ENCODE results near the gene SPRED2. TPM values are rescaled to one million over a fixed set of nuclear protein-coding genes. Genes with fewer than 3 reads are reported as not detected.

SPRED2 gene
- total RNA-seq, 1 donor from 2014 or later: 7.8 TPM

GRCh38 chr2:65466551-65466950, 34.2 kb upstream of the SPRED2 start:
- Histone ChIP-seq H3K9ac (ENCODE audit: low read depth in 1 of 3, low read length in 3 of 3) (no peak overlapping the region), H3K36me3 (ENCODE audit: control insufficient read depth in 3 of 3, insufficient read depth in 3 of 3, low read length in 3 of 3) (no peaks in the 10 kb centered on the region), H3K27ac (ENCODE audit: low read depth, low read length) (no peak overlapping the region), H3K4me1 (ENCODE audit: control insufficient read depth in 3 of 3, insufficient read depth in 3 of 3, low read length in 3 of 3) (peaks cover 0 to 3% (median 0%) of the 10 kb centered on the region in 3 donors), H3K27me3 (ENCODE audit: control insufficient read depth in 3 of 3, insufficient read depth in 3 of 3, low read length in 3 of 3) (no peaks in the 10 kb centered on the region), H3K9me3 (ENCODE audit: control insufficient read depth in 3 of 3, low read length in 3 of 3) (no peaks in the 10 kb centered on the region), H3K4me3 (ENCODE audit: low read length in 3 of 3) (no peak overlapping the region)

DNA sequence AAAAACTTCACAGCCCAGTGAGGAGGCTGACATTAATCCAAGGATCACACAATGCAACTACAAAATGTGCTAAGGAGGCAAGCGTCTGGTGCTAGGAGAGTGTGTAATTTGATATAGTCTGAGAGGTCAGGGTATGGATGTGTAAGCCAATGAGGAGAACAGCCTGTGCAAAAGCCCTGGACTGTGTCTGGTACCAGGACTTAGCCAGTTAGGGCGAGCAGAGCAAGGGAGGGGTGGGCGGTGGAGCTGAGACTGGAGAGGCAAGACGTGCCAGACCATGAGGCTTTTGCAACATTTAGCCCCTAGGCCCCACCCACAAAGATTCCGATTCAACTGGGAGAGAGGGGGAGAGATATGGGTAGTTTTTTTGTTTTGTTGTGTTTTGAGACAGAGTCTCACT, 33.5 kb upstream of the SPRED2 start:
- H3K27ac ChIP-seq (ENCODE audit: low read depth, low read length): no peak overlapping the region
- no peak overlapping the region for H3K9ac ChIP-seq (ENCODE audit: low read depth in 1 of 3, low read length in 3 of 3)
- no peak overlapping the region for H3K4me3 ChIP-seq (ENCODE audit: low read length in 3 of 3)

GRCh38 chr2:65465124-65465523, 32.7 kb upstream of the SPRED2 start:
- Histone ChIP-seq H3K27ac (ENCODE audit: low read depth, low read length) (no peak overlapping the region), H3K4me3 (ENCODE audit: low read length in 3 of 3) (no peak overlapping the region), H3K4me1 (ENCODE audit: control insufficient read depth in 3 of 3, insufficient read depth in 3 of 3, low read length in 3 of 3) (peaks cover 0 to 3% (median 0%) of the 10 kb centered on the region in 3 donors), H3K27me3 (ENCODE audit: control insufficient read depth in 3 of 3, insufficient read depth in 3 of 3, low read length in 3 of 3) (no peaks in the 10 kb centered on the region), H3K9me3 (ENCODE audit: control insufficient read depth in 3 of 3, low read length in 3 of 3) (no peaks in the 10 kb centered on the region), H3K36me3 (ENCODE audit: control insufficient read depth in 3 of 3, insufficient read depth in 3 of 3, low read length in 3 of 3) (no peaks in the 10 kb centered on the region), H3K9ac (ENCODE audit: low read depth in 1 of 3, low read length in 3 of 3) (no peak overlapping the region)

More for the DNA sequence above, 33.5 kb upstream of the SPRED2 start:
- no peaks in the 10 kb centered on the region for H3K36me3 ChIP-seq (ENCODE audit: control insufficient read depth in 3 of 3, insufficient read depth in 3 of 3, low read length in 3 of 3)
- H3K27me3 ChIP-seq (ENCODE audit: control insufficient read depth in 3 of 3, insufficient read depth in 3 of 3, low read length in 3 of 3): no peaks in the 10 kb centered on the region
- H3K9me3 ChIP-seq (ENCODE audit: control insufficient read depth in 3 of 3, low read length in 3 of 3): no peaks in the 10 kb centered on the region
- H3K4me1 ChIP-seq (ENCODE audit: control insufficient read depth in 3 of 3, insufficient read depth in 3 of 3, low read length in 3 of 3): peaks cover 0 to 3% (median 0%) of the 10 kb centered on the region in 3 donors

DNA sequence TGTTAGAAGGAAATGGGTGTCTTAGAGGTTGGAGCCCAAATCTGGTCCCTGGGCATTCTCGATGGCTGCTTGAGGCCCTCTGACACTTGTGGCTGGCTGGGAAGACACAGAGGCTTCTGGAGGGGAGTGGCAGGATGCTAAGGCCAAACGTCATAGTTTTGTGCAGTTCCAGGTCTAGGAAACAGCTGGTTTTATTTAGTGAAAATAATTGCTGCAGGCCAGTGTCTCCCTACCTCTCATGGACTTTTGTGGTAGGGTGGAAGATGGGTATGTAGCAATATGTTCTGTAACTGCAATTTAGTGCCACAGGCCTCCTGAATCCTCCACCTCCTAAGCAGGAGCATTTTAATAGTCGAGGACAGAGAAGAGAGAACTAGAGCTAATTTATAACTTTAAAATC, 32.2 kb upstream of the SPRED2 start:
- Histone ChIP-seq H3K9me3 (ENCODE audit: control insufficient read depth in 3 of 3, low read length in 3 of 3) (no peaks in the 10 kb centered on the region), H3K27ac (ENCODE audit: low read depth, low read length) (no peak overlapping the region), H3K4me1 (ENCODE audit: control insufficient read depth in 3 of 3, insufficient read depth in 3 of 3, low read length in 3 of 3) (peaks cover 0 to 3% (median 0%) of the 10 kb centered on the region in 3 donors), H3K36me3 (ENCODE audit: control insufficient read depth in 3 of 3, insufficient read depth in 3 of 3, low read length in 3 of 3) (no peaks in the 10 kb centered on the region), H3K27me3 (ENCODE audit: control insufficient read depth in 3 of 3, insufficient read depth in 3 of 3, low read length in 3 of 3) (no peaks in the 10 kb centered on the region), H3K9ac (ENCODE audit: low read depth in 1 of 3, low read length in 3 of 3) (no peak overlapping the region), H3K4me3 (ENCODE audit: low read length in 3 of 3) (no peak overlapping the region)

GRCh38 chr2:65458999-65459398, 26.6 kb upstream of the SPRED2 start:
- H3K36me3 ChIP-seq (ENCODE audit: control insufficient read depth in 3 of 3, insufficient read depth in 3 of 3, low read length in 3 of 3): no peaks in the 10 kb centered on the region
- H3K27me3 ChIP-seq (ENCODE audit: control insufficient read depth in 3 of 3, insufficient read depth in 3 of 3, low read length in 3 of 3): no peaks in the 10 kb centered on the region
- no peak overlapping the region for H3K27ac ChIP-seq (ENCODE audit: low read depth, low read length)
- no peaks in the 10 kb centered on the region for H3K9me3 ChIP-seq (ENCODE audit: control insufficient read depth in 3 of 3, low read length in 3 of 3)
- no peaks in the 10 kb centered on the region for H3K4me1 ChIP-seq (ENCODE audit: control insufficient read depth in 3 of 3, insufficient read depth in 3 of 3, low read length in 3 of 3)
- no peak overlapping the region for H3K4me3 ChIP-seq (ENCODE audit: low read length in 3 of 3)
- H3K9ac ChIP-seq (ENCODE audit: low read depth in 1 of 3, low read length in 3 of 3): no peak overlapping the region

GRCh38 chr2:65456886-65457285, 24.5 kb upstream of the SPRED2 start:
- Histone ChIP-seq H3K36me3 (ENCODE audit: control insufficient read depth in 3 of 3, insufficient read depth in 3 of 3, low read length in 3 of 3) (no peaks in the 10 kb centered on the region), H3K27ac (ENCODE audit: low read depth, low read length) (no peak overlapping the region), H3K4me1 (ENCODE audit: control insufficient read depth in 3 of 3, insufficient read depth in 3 of 3, low read length in 3 of 3) (no peaks in the 10 kb centered on the region), H3K9me3 (ENCODE audit: control insufficient read depth in 3 of 3, low read length in 3 of 3) (no peaks in the 10 kb centered on the region), H3K9ac (ENCODE audit: low read depth in 1 of 3, low read length in 3 of 3) (no peak overlapping the region), H3K4me3 (ENCODE audit: low read length in 3 of 3) (no peak overlapping the region), H3K27me3 (ENCODE audit: control insufficient read depth in 3 of 3, insufficient read depth in 3 of 3, low read length in 3 of 3) (no peaks in the 10 kb centered on the region)

DNA sequence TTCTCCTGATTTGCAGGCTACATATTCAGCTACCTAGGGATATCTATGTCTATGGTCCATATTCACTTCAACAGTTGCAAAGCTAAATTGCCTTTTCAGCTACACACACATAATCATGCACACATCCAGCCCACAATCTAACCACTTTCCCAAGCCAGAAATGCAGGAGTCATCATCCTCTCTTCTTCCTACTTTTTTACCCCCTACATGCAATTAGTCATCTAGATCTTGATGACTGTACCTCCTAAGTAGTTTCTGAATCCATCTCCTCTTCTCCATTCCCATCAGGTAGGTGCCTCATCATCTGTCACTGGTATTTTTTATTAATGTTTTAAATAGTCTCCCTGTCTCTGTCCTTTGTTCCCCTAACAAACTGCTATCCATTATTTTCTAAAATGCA, 23.7 kb upstream of the SPRED2 start:
- H3K4me1 ChIP-seq (ENCODE audit: control insufficient read depth in 3 of 3, insufficient read depth in 3 of 3, low read length in 3 of 3): no peaks in the 10 kb centered on the region
- H3K36me3 ChIP-seq (ENCODE audit: control insufficient read depth in 3 of 3, insufficient read depth in 3 of 3, low read length in 3 of 3): no peaks in the 10 kb centered on the region
- H3K9ac ChIP-seq (ENCODE audit: low read depth in 1 of 3, low read length in 3 of 3): no peak overlapping the region
- H3K9me3 ChIP-seq (ENCODE audit: control insufficient read depth in 3 of 3, low read length in 3 of 3): no peaks in the 10 kb centered on the region
- H3K27me3 ChIP-seq (ENCODE audit: control insufficient read depth in 3 of 3, insufficient read depth in 3 of 3, low read length in 3 of 3): no peaks in the 10 kb centered on the region
- H3K4me3 ChIP-seq (ENCODE audit: low read length in 3 of 3): no peak overlapping the region
- H3K27ac ChIP-seq (ENCODE audit: low read depth, low read length): no peak overlapping the region

DNA sequence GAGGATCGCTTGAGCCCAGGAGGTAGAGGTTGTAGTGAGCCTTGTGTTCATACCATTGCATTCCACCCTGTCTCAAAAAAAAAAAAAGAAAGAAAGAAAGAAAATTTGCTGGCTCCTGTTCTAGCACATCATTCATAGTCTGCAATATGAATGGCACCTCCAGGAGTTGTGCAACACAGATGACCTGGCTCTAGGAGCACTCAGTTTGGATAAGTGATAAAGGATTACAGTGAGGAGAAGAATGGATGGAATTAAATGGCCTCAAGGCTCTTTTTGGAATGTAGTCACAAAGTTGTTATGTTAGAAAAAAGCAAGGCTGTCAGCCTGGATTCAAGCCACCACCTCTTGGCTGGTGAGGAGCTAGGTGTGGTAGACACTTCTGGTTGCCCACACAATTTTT, 21.5 kb upstream of the SPRED2 start:
- Histone ChIP-seq H3K27me3 (ENCODE audit: control insufficient read depth in 3 of 3, insufficient read depth in 3 of 3, low read length in 3 of 3) (no peaks in the 10 kb centered on the region), H3K36me3 (ENCODE audit: control insufficient read depth in 3 of 3, insufficient read depth in 3 of 3, low read length in 3 of 3) (no peaks in the 10 kb centered on the region), H3K27ac (ENCODE audit: low read depth, low read length) (no peak overlapping the region), H3K4me1 (ENCODE audit: control insufficient read depth in 3 of 3, insufficient read depth in 3 of 3, low read length in 3 of 3) (no peaks in the 10 kb centered on the region), H3K4me3 (ENCODE audit: low read length in 3 of 3) (no peak overlapping the region), H3K9ac (ENCODE audit: low read depth in 1 of 3, low read length in 3 of 3) (no peak overlapping the region), H3K9me3 (ENCODE audit: control insufficient read depth in 3 of 3, low read length in 3 of 3) (no peaks in the 10 kb centered on the region)

- no peak overlapping the region for H3K27ac ChIP-seq (ENCODE audit: low read depth, low read length)
- H3K9ac ChIP-seq (ENCODE audit: low read depth in 1 of 3, low read length in 3 of 3): no peak overlapping the region
- H3K4me1 ChIP-seq (ENCODE audit: control insufficient read depth in 3 of 3, insufficient read depth in 3 of 3, low read length in 3 of 3): no peaks in the 10 kb centered on the region
- no peak overlapping the region for H3K4me3 ChIP-seq (ENCODE audit: low read length in 3 of 3)
- no peaks in the 10 kb centered on the region for H3K27me3 ChIP-seq (ENCODE audit: control insufficient read depth in 3 of 3, insufficient read depth in 3 of 3, low read length in 3 of 3)
- no peaks in the 10 kb centered on the region for H3K36me3 ChIP-seq (ENCODE audit: control insufficient read depth in 3 of 3, insufficient read depth in 3 of 3, low read length in 3 of 3)
- no peaks in the 10 kb centered on the region for H3K9me3 ChIP-seq (ENCODE audit: control insufficient read depth in 3 of 3, low read length in 3 of 3)
These were observed 19.9 kb upstream of the SPRED2 start for GRCh38 chr2:65452150-65452895.

GRCh38 chr2:65450810-65451209, 18.4 kb upstream of the SPRED2 start:
- no peaks in the 10 kb centered on the region for H3K4me1 ChIP-seq (ENCODE audit: control insufficient read depth in 3 of 3, insufficient read depth in 3 of 3, low read length in 3 of 3)
- no peaks in the 10 kb centered on the region for H3K27me3 ChIP-seq (ENCODE audit: control insufficient read depth in 3 of 3, insufficient read depth in 3 of 3, low read length in 3 of 3)

More at GRCh38 chr2:65450810-65451209, 18.4 kb upstream of the SPRED2 start:
- Histone ChIP-seq H3K4me3 (ENCODE audit: low read length in 3 of 3) (no peak overlapping the region), H3K9me3 (ENCODE audit: control insufficient read depth in 3 of 3, low read length in 3 of 3) (no peaks in the 10 kb centered on the region), H3K9ac (ENCODE audit: low read depth in 1 of 3, low read length in 3 of 3) (no peak overlapping the region), H3K36me3 (ENCODE audit: control insufficient read depth in 3 of 3, insufficient read depth in 3 of 3, low read length in 3 of 3) (no peaks in the 10 kb centered on the region), H3K27ac (ENCODE audit: low read depth, low read length) (no peak overlapping the region)
